Measurements from ENCODE around the gene MPC1.

The MPC1 gene

DNA sequence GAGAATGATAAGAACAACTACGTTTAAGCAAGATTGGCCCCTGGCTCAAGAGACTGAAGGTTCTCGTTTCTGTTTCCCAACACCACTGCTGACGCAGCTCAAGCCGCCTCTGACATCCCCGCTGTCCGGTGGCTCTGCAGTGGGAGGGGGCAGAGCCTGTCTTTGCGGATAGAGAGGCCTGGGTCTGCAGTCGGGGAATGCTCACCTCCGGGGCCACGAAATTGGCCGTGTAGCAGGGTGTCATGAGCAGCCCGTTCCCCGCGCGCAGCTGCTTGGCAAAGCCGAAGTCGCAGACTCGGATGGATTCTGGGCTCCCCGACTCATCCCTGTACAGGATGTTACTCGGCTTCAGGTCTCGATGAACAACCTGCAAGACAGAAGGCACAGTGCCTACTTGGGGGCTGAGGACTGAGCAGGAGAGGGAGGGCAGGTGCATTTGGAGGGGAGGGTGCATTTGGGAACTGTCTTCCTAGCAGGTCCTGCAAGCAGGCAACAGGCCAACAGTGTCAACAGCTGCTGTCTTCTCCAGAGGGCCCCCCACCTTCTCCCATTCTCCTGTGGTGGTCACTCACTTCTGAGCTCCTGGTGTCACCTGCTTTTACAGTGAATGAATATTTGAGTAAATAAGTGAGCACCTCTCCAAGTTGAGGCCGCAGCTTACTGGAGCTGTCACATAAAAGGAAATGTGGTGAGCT lies 40.5 kb upstream of the MPC1 start:
- no peaks in the 10 kb centered on the region for H3K9me3 ChIP-seq (ENCODE audit: severe bottlenecking)
- no peak for DNase-seq (ENCODE audit: low spot score)
- H3K4me3 ChIP-seq (ENCODE audit: severe bottlenecking): no peak overlapping the region
- no peak overlapping the region for H3K27ac ChIP-seq (ENCODE audit: poor library complexity, severe bottlenecking)
- H3K36me3 ChIP-seq (ENCODE audit: low read depth): peaks cover 11% of the 10 kb centered on the region
- ATAC-seq (ENCODE audit: low read depth): no peak
- no peaks in the 10 kb centered on the region for H3K27me3 ChIP-seq (ENCODE audit: insufficient read depth, poor library complexity, severe bottlenecking)
- H3K4me1 ChIP-seq (ENCODE audit: insufficient read depth, poor library complexity, severe bottlenecking): no peaks in the 10 kb centered on the region
- TF ChIP-seq CTCF (IDR thresholded peaks at IDR 0.05; ENCODE audit: poor library complexity, severe bottlenecking): no peak

- no peaks in the 10 kb centered on the region for H3K9me3 ChIP-seq (ENCODE audit: severe bottlenecking)
- ATAC-seq (ENCODE audit: low read depth) (no peak), DNase-seq (ENCODE audit: low spot score) (no peak)
- peaks cover 18% of the 10 kb centered on the region for H3K36me3 ChIP-seq (ENCODE audit: low read depth)
- H3K27ac ChIP-seq (ENCODE audit: poor library complexity, severe bottlenecking): no peak overlapping the region
- H3K4me1 ChIP-seq (ENCODE audit: insufficient read depth, poor library complexity, severe bottlenecking): no peaks in the 10 kb centered on the region
- no peak for TF ChIP-seq CTCF (IDR thresholded peaks at IDR 0.05; ENCODE audit: poor library complexity, severe bottlenecking)
- H3K27me3 ChIP-seq (ENCODE audit: insufficient read depth, poor library complexity, severe bottlenecking): no peaks in the 10 kb centered on the region
- H3K4me3 ChIP-seq (ENCODE audit: severe bottlenecking): no peak overlapping the region
These were observed 39.6 kb upstream of the MPC1 start for GRCh38 chr6:166422201-166422940.

- no peak for TF ChIP-seq CTCF (IDR thresholded peaks at IDR 0.05; ENCODE audit: poor library complexity, severe bottlenecking)
- Histone ChIP-seq H3K4me3 (ENCODE audit: severe bottlenecking) (no peak overlapping the region), H3K9me3 (ENCODE audit: severe bottlenecking) (no peaks in the 10 kb centered on the region), H3K4me1 (ENCODE audit: insufficient read depth, poor library complexity, severe bottlenecking) (no peaks in the 10 kb centered on the region), H3K27ac (ENCODE audit: poor library complexity, severe bottlenecking) (no peak overlapping the region), H3K27me3 (ENCODE audit: insufficient read depth, poor library complexity, severe bottlenecking) (no peaks in the 10 kb centered on the region), H3K36me3 (ENCODE audit: low read depth) (peaks cover 20% of the 10 kb centered on the region)
- DNase-seq (ENCODE audit: low spot score): no peak
- 0 out of 3 replicates have a peak, but pooled peaks have one; percentile 27 for ATAC-seq (ENCODE audit: low read depth)
These were observed 37.6 kb upstream of the MPC1 start for GRCh38 chr6:166420351-166420750.

- Histone ChIP-seq H3K9me3 (ENCODE audit: severe bottlenecking) (no peaks in the 10 kb centered on the region), H3K36me3 (ENCODE audit: low read depth) (peaks cover 20% of the 10 kb centered on the region), H3K4me1 (ENCODE audit: insufficient read depth, poor library complexity, severe bottlenecking) (no peaks in the 10 kb centered on the region), H3K27me3 (ENCODE audit: insufficient read depth, poor library complexity, severe bottlenecking) (no peaks in the 10 kb centered on the region), H3K27ac (ENCODE audit: poor library complexity, severe bottlenecking) (no peak overlapping the region), H3K4me3 (ENCODE audit: severe bottlenecking) (no peak overlapping the region)
- no peak for DNase-seq (ENCODE audit: low spot score)
- TF ChIP-seq CTCF (IDR thresholded peaks at IDR 0.05; ENCODE audit: poor library complexity, severe bottlenecking): no peak
- ATAC-seq (ENCODE audit: low read depth): no peak
These were observed 37.0 kb upstream of the MPC1 start for GRCh38 chr6:166419717-166420116.

GRCh38 chr6:166419286-166419685 lies 36.5 kb upstream of the MPC1 start:
- no peak for TF ChIP-seq CTCF (IDR thresholded peaks at IDR 0.05; ENCODE audit: poor library complexity, severe bottlenecking)
- ATAC-seq (ENCODE audit: low read depth) (peak; percentile 52; the same call in 2 of the 3 replicates), DNase-seq (ENCODE audit: low spot score) (no peak)

More at GRCh38 chr6:166419286-166419685, 36.5 kb upstream of the MPC1 start:
- Histone ChIP-seq H3K4me3 (ENCODE audit: severe bottlenecking) (no peak overlapping the region), H3K27me3 (ENCODE audit: insufficient read depth, poor library complexity, severe bottlenecking) (no peaks in the 10 kb centered on the region), H3K36me3 (ENCODE audit: low read depth) (peaks cover 22% of the 10 kb centered on the region), H3K4me1 (ENCODE audit: insufficient read depth, poor library complexity, severe bottlenecking) (no peaks in the 10 kb centered on the region), H3K27ac (ENCODE audit: poor library complexity, severe bottlenecking) (no peak overlapping the region), H3K9me3 (ENCODE audit: severe bottlenecking) (no peaks in the 10 kb centered on the region)

Measured in RWPE2 (cell line).